ENCODE data around the gene AUP1. TPM values are rescaled to one million over a fixed set of nuclear protein-coding genes. Genes with fewer than 3 reads are reported as not detected.

The AUP1 gene
- total and polyA plus RNA-seq, 9 of the 15 experiments (the other 6 are each of a cell fraction or from before 2014, with no cell fraction given): 70.7 to 245 (median 165) TPM

DNA sequence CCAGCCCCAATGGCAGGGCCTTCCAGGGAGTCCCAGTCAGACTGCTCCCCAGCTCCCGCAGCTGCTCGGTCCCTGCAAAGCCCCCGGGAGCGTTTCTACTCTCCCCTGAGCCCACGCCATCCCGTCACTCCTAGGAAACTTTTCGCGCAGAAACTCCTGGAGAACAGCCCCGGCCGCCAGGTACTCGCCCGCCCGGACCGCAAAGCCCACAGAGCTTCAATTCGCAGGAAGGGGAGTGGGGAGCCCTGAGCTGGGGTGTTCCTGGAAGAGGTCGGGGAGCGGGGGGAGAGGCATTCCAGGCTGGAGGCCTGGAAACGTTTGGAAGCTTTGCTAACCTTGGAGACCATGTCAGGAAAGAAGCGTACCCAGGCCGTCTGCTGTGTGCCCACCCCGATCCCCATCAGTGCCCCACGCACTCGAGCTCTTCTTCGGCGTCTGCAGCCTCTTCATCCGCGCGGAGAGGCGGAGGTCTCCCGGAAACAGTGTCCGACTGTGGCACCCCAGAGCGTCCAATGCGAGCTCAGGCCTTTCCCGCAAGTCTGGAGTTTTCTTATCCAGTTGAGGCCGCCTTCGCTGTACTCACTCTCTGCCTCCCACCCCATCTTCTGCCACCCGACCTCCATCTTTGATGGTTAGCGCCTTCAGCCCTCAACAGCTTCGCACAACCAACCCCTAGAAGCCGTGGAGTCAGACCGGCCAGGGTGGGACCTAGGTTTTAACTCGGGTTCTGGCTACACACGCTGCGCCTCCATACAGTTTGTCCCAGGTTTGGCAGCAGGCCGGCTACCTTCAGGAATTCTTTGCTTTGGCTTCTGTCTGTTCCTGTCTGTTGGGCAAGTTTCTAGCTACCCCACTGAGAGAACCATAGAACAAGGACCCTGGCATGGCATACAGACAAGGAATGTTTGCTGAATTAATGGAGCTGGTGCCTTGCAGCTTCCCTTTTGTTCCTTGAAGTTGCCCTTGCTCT is 25.7 kb downstream of the AUP1 start (continued):
- TF ChIP-seq, protein P1, sequence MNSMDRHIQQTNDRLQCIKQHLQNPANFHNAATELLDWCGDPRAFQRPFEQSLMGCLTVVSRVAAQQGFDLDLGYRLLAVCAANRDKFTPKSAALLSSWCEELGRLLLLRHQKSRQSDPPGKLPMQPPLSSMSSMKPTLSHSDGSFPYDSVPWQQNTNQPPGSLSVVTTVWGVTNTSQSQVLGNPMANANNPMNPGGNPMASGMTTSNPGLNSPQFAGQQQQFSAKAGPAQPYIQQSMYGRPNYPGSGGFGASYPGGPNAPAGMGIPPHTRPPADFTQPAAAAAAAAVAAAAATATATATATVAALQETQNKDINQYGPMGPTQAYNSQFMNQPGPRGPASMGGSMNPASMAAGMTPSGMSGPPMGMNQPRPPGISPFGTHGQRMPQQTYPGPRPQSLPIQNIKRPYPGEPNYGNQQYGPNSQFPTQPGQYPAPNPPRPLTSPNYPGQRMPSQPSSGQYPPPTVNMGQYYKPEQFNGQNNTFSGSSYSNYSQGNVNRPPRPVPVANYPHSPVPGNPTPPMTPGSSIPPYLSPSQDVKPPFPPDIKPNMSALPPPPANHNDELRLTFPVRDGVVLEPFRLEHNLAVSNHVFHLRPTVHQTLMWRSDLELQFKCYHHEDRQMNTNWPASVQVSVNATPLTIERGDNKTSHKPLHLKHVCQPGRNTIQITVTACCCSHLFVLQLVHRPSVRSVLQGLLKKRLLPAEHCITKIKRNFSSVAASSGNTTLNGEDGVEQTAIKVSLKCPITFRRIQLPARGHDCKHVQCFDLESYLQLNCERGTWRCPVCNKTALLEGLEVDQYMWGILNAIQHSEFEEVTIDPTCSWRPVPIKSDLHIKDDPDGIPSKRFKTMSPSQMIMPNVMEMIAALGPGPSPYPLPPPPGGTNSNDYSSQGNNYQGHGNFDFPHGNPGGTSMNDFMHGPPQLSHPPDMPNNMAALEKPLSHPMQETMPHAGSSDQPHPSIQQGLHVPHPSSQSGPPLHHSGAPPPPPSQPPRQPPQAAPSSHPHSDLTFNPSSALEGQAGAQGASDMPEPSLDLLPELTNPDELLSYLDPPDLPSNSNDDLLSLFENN (IDR thresholded peaks at IDR 0.05; ENCODE audit: low read depth in 2 of 2, low read length in 2 of 2): no peak
- TF ChIP-seq, protein P2, sequence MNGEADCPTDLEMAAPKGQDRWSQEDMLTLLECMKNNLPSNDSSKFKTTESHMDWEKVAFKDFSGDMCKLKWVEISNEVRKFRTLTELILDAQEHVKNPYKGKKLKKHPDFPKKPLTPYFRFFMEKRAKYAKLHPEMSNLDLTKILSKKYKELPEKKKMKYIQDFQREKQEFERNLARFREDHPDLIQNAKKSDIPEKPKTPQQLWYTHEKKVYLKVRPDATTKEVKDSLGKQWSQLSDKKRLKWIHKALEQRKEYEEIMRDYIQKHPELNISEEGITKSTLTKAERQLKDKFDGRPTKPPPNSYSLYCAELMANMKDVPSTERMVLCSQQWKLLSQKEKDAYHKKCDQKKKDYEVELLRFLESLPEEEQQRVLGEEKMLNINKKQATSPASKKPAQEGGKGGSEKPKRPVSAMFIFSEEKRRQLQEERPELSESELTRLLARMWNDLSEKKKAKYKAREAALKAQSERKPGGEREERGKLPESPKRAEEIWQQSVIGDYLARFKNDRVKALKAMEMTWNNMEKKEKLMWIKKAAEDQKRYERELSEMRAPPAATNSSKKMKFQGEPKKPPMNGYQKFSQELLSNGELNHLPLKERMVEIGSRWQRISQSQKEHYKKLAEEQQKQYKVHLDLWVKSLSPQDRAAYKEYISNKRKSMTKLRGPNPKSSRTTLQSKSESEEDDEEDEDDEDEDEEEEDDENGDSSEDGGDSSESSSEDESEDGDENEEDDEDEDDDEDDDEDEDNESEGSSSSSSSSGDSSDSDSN (IDR thresholded peaks at IDR 0.05; ENCODE audit: borderline replicate concordance in 1 of 2, low read depth in 2 of 2, low read length in 2 of 2): no peak; a peak in 1 of 4 replicates
- TF ChIP-seq ZNF347 (CRISPR knock-in tag; IDR thresholded peaks at IDR 0.05; ENCODE audit: low read depth): no peak
- TF ChIP-seq, protein P3, sequence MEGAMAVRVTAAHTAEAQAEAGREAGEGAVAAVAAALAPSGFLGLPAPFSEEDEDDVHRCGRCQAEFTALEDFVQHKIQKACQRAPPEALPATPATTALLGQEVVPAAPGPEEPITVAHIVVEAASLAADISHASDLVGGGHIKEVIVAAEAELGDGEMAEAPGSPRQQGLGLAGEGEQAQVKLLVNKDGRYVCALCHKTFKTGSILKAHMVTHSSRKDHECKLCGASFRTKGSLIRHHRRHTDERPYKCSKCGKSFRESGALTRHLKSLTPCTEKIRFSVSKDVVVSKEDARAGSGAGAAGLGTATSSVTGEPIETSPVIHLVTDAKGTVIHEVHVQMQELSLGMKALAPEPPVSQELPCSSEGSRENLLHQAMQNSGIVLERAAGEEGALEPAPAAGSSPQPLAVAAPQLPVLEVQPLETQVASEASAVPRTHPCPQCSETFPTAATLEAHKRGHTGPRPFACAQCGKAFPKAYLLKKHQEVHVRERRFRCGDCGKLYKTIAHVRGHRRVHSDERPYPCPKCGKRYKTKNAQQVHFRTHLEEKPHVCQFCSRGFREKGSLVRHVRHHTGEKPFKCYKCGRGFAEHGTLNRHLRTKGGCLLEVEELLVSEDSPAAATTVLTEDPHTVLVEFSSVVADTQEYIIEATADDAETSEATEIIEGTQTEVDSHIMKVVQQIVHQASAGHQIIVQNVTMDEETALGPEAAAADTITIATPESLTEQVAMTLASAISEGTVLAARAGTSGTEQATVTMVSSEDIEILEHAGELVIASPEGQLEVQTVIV (CRISPR knock-in tag; IDR thresholded peaks at IDR 0.05; ENCODE audit: borderline replicate concordance): no peak
- TF ChIP-seq KLF6 (CRISPR knock-in tag; IDR thresholded peaks at IDR 0.05; ENCODE audit: borderline replicate concordance): 0 out of 2 replicates have a peak, but pooled peaks have one; percentile 5
- no peak for TF ChIP-seq HDAC1 (IDR thresholded peaks at IDR 0.05)
- TF ChIP-seq ZNF778 (CRISPR knock-in tag; IDR thresholded peaks at IDR 0.05): no peak
- TF ChIP-seq, protein P4, sequence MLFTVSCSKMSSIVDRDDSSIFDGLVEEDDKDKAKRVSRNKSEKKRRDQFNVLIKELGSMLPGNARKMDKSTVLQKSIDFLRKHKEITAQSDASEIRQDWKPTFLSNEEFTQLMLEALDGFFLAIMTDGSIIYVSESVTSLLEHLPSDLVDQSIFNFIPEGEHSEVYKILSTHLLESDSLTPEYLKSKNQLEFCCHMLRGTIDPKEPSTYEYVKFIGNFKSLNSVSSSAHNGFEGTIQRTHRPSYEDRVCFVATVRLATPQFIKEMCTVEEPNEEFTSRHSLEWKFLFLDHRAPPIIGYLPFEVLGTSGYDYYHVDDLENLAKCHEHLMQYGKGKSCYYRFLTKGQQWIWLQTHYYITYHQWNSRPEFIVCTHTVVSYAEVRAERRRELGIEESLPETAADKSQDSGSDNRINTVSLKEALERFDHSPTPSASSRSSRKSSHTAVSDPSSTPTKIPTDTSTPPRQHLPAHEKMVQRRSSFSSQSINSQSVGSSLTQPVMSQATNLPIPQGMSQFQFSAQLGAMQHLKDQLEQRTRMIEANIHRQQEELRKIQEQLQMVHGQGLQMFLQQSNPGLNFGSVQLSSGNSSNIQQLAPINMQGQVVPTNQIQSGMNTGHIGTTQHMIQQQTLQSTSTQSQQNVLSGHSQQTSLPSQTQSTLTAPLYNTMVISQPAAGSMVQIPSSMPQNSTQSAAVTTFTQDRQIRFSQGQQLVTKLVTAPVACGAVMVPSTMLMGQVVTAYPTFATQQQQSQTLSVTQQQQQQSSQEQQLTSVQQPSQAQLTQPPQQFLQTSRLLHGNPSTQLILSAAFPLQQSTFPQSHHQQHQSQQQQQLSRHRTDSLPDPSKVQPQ (CRISPR knock-in tag; IDR thresholded peaks at IDR 0.05; ENCODE audit: borderline replicate concordance): no peak
- no peak for TF ChIP-seq KAT2B (IDR thresholded peaks at IDR 0.05; ENCODE audit: low read depth, low read length)
- no peak for TF ChIP-seq ZC3H11A (IDR thresholded peaks at IDR 0.05; ENCODE audit: low read depth, low read length)
- no peak for TF ChIP-seq PHF21A (IDR thresholded peaks at IDR 0.05; ENCODE audit: borderline replicate concordance, low read depth)
- TF ChIP-seq RBM34 (IDR thresholded peaks at IDR 0.05; ENCODE audit: borderline replicate concordance, insufficient read depth, low read length): no peak
- TF ChIP-seq EP400 (IDR thresholded peaks at IDR 0.05): 0 out of 2 replicates have a peak, but pooled peaks have one; percentile 0
- TF ChIP-seq KLF13 (tag; IDR thresholded peaks at IDR 0.05; ENCODE audit: borderline replicate concordance, low read depth): no peak

Data from K562 (cell line).